Astrocyte (in vitro differentiated cells and primary cell): ENCODE measurements around the gene FAM240A. TPM values are rescaled to one million over a fixed set of nuclear protein-coding genes. Genes with fewer than 3 reads are reported as not detected.

Source experiments
- DNase-seq: peaks from one replicate; pipeline ENCODE4 v3.0.0-alpha.2; 2010; ENCODE audit warnings: low read depth
- FAIRE-seq: peaks from 2 replicates; lab custom pipeline; 2011; peaks lifted over from hg19 to GRCh38; lab: Jason Lieb, UNC
- H2AFZ ChIP-seq: 2 replicates; pipeline ENCODE4 v1.6.0; 2012; ENCODE audit warnings: low read depth, low read length, inconsistent platforms
- H3K27ac ChIP-seq: 2 replicates; pipeline ENCODE4 v1.5.1; 2011; ENCODE audit warnings: low read depth, low read length, inconsistent platforms
- H3K27me3 ChIP-seq: 2 replicates; pipeline ENCODE4 v1.6.0; 2011; ENCODE audit warnings: low read length, inconsistent platforms; ENCODE audit not compliant: insufficient read depth
- H3K36me3 ChIP-seq: 2 replicates; pipeline ENCODE4 v1.5.1; 2011; ENCODE audit warnings: low read length, inconsistent platforms; ENCODE audit not compliant: insufficient read depth
- H3K4me1 ChIP-seq: 2 replicates; pipeline ENCODE4 v1.5.1; 2011; ENCODE audit warnings: low read length, inconsistent platforms; ENCODE audit not compliant: insufficient read depth
- H3K4me2 ChIP-seq: 2 replicates; pipeline ENCODE4 v1.6.0; 2012; ENCODE audit warnings: low read length, inconsistent platforms
- H3K4me3 ChIP-seq: 2 replicates; pipeline ENCODE4 v1.5.1; 2011; ENCODE audit warnings: low read depth, mild to moderate bottlenecking, low read length, inconsistent platforms; ENCODE audit not compliant: insufficient read depth
- H3K79me2 ChIP-seq: 2 replicates; pipeline ENCODE4 v1.6.0; 2012; ENCODE audit warnings: mild to moderate bottlenecking, low read length, inconsistent platforms; ENCODE audit not compliant: insufficient read depth
- H3K9ac ChIP-seq: 2 replicates; pipeline ENCODE4 v1.6.0; 2012; ENCODE audit warnings: mild to moderate bottlenecking, low read length, inconsistent platforms
- H3K9me3 ChIP-seq: 2 replicates; pipeline ENCODE4 v1.5.1; 2012; ENCODE audit warnings: low read depth, mild to moderate bottlenecking, low read length, inconsistent platforms; ENCODE audit not compliant: insufficient read depth
- H4K20me1 ChIP-seq: 2 replicates; pipeline ENCODE4 v1.6.0; 2012; ENCODE audit warnings: low read length, inconsistent platforms; ENCODE audit not compliant: insufficient read depth
- H3K27ac Mint-ChIP-seq: one replicate; pipeline ENCODE4 v1.8.0; 2021; ENCODE audit warnings: mild to moderate bottlenecking, mixed read lengths; ENCODE audit not compliant: unreplicated experiment
- H3K27me3 Mint-ChIP-seq: one replicate; pipeline ENCODE4 v1.8.0; 2021; ENCODE audit warnings: low read depth, mixed read lengths; ENCODE audit not compliant: unreplicated experiment
- H3K36me3 Mint-ChIP-seq: one replicate; pipeline ENCODE4 v1.8.0; 2021; ENCODE audit warnings: low read depth, mixed read lengths; ENCODE audit not compliant: unreplicated experiment
- H3K4me1 Mint-ChIP-seq: one replicate; pipeline ENCODE4 v1.8.0; 2021; ENCODE audit warnings: low read depth, mixed read lengths; ENCODE audit not compliant: unreplicated experiment
- H3K4me3 Mint-ChIP-seq: one replicate; pipeline ENCODE4 v1.8.0; 2021; ENCODE audit warnings: mild to moderate bottlenecking, moderate library complexity, mixed read lengths; ENCODE audit not compliant: unreplicated experiment
- H3K9me3 Mint-ChIP-seq: one replicate; pipeline ENCODE4 v1.8.0; 2021; ENCODE audit warnings: mild to moderate bottlenecking, mixed read lengths; ENCODE audit not compliant: unreplicated experiment
- CTCF ChIP-seq: IDR thresholded peaks from 2 replicates; pipeline ENCODE4 v1.5.1; 2011; ENCODE audit warnings: low read depth, mild to moderate bottlenecking, inconsistent platforms, low read length, moderate library complexity; ENCODE audit not compliant: insufficient read depth
- EZH2 ChIP-seq: IDR thresholded peaks from 2 replicates; pipeline ENCODE4 v1.6.1; 2012; ENCODE audit warnings: mild to moderate bottlenecking, low read length, inconsistent platforms; ENCODE audit not compliant: insufficient read depth
- total RNA-seq: library from RNA; stranded (reverse); gene quantifications from 2 replicates; pipeline ENCODE4 v1.2.1, GENCODE V29; 2021

FAM240A gene
- total RNA-seq, 1 donor from 2014 or later: not detected

- Histone ChIP-seq H3K4me2 (peak overlapping the region; percentile 94), H3K9ac (peak overlapping the region; percentile 67), H3K27me3 (no peaks in the 10 kb centered on the region), H4K20me1 (no peaks in the 10 kb centered on the region), H3K9me3 (no peaks in the 10 kb centered on the region), H3K4me1 (peaks cover 13% of the 10 kb centered on the region), H3K36me3 (no peaks in the 10 kb centered on the region), H3K4me3 (peak overlapping the region; percentile 59), H2AFZ (peak overlapping the region; percentile 84), H3K27ac (no peak overlapping the region), H3K79me2 (no peaks in the 10 kb centered on the region)
- DNase-seq: no peak
- Mint-ChIP-seq H3K9me3 (peaks cover 11% of the 10 kb centered on the region), H3K27ac (peak overlapping the region; percentile 75), H3K4me1 (peaks cover 10% of the 10 kb centered on the region), H3K36me3 (peaks cover 6% of the 10 kb centered on the region), H3K27me3 (peaks cover 2% of the 10 kb centered on the region), H3K4me3 (peak overlapping the region; percentile 57)
- no peak for TF ChIP-seq EZH2
- no peak for TF ChIP-seq CTCF
- no peak for FAIRE-seq
Measured at GRCh38 chr3:46565607-46566039, 46.7 kb upstream of the FAM240A start.

GRCh38 chr3:46566040-46566641, 46.2 kb upstream of the FAM240A start, which contains the start of gene LRRC2:
Gene LRRC2 (minus strand): TSS chr3:46566302. CDS start chr3:46551591, 14,711 bp downstream.
- H3K9me3 ChIP-seq: no peaks in the 10 kb centered on the region

More at GRCh38 chr3:46566040-46566641, 46.2 kb upstream of the FAM240A start, which contains the start of gene LRRC2:
- H4K20me1 ChIP-seq: no peaks in the 10 kb centered on the region
- peaks cover 11% of the 10 kb centered on the region for H3K9me3 Mint-ChIP-seq
- H3K4me3 Mint-ChIP-seq: peak within 1 kb of the TSS; percentile 57
- TF ChIP-seq EZH2: no peak
- TF ChIP-seq CTCF: no peak
- H3K27ac Mint-ChIP-seq: peak within 1 kb of the TSS; percentile 75
- no peak for FAIRE-seq
- peaks cover 13% of the 10 kb centered on the region for H3K4me1 ChIP-seq
- peak within 1 kb of the TSS; percentile 59 for H3K4me3 ChIP-seq
- H3K27ac ChIP-seq: peak within 1 kb of the TSS; percentile 5
- H2AFZ ChIP-seq: peak within 1 kb of the TSS; percentile 84
- no peaks in the 10 kb centered on the region for H3K79me2 ChIP-seq
- peaks cover 6% of the 10 kb centered on the region for H3K36me3 Mint-ChIP-seq
- H3K27me3 ChIP-seq: no peaks in the 10 kb centered on the region
- H3K4me1 Mint-ChIP-seq: peaks cover 10% of the 10 kb centered on the region
- H3K4me2 ChIP-seq: peak within 1 kb of the TSS; percentile 94
- peak; percentile 50 for DNase-seq
- peak within 1 kb of the TSS; percentile 67 for H3K9ac ChIP-seq
- H3K27me3 Mint-ChIP-seq: no peaks in the 10 kb centered on the region
- no peaks in the 10 kb centered on the region for H3K36me3 ChIP-seq
